NCI-H2107 (cell line): ENCODE results near the gene ZNF488.
"Not testable (repeated sequence)": the region's sequence is repeated elsewhere in the genome, so short reads cannot be mapped to it uniquely, and the experiment has no call there.

Experiments
- DNase-seq: peaks from one replicate; lab custom pipeline; 2025; lab: John Stamatoyannopoulos, UW

The ZNF488 gene

GRCh38 chr10:47384148-47384921, at the start of gene ZNF488:
ZNF488 (minus strand) TSS chr10:47384293; CDS start chr10:47368829, 15,464 bp downstream.
- DNase-seq: no peak

GRCh38 chr10:47425813-47426419, 41.8 kb upstream of the ZNF488 start:
- DNase-seq: no peak

GRCh38 chr10:47424231-47424630, 40.1 kb upstream of the ZNF488 start:
- DNase-seq: no peak

- no peak for DNase-seq
Measured at GRCh38 chr10:47423476-47423875, 39.4 kb upstream of the ZNF488 start.

- DNase-seq: no peak
Measured at GRCh38 chr10:47421057-47421952, 37.2 kb upstream of the ZNF488 start.

- DNase-seq: no peak
Measured at GRCh38 chr10:47420305-47421056, 36.4 kb upstream of the ZNF488 start.

GRCh38 chr10:47419421-47419820, 35.3 kb upstream of the ZNF488 start:
- DNase-seq: no peak

- no peak for DNase-seq
Measured at GRCh38 chr10:47418966-47419365, 34.9 kb upstream of the ZNF488 start.

GRCh38 chr10:47418321-47418720, 34.2 kb upstream of the ZNF488 start:
- DNase-seq: no peak

GRCh38 chr10:47416305-47417218, 32.5 kb upstream of the ZNF488 start:
- not testable (repeated sequence) for DNase-seq

- no peak for DNase-seq
Measured at GRCh38 chr10:47415520-47416304, 31.6 kb upstream of the ZNF488 start.

- DNase-seq: no peak
Measured at GRCh38 chr10:47414752-47415519, 30.8 kb upstream of the ZNF488 start.

GRCh38 chr10:47414227-47414592, 30.1 kb upstream of the ZNF488 start:
- DNase-seq: no peak

GRCh38 chr10:47413531-47414226, 29.6 kb upstream of the ZNF488 start:
- DNase-seq: no peak

- no peak for DNase-seq
Measured at GRCh38 chr10:47412869-47413268, 28.8 kb upstream of the ZNF488 start.

GRCh38 chr10:47412177-47412730, 28.2 kb upstream of the ZNF488 start:
- DNase-seq: no peak

- no peak for DNase-seq
Measured at GRCh38 chr10:47410862-47411261, 26.8 kb upstream of the ZNF488 start.

- DNase-seq: no peak
Measured at GRCh38 chr10:47410271-47410670, 26.2 kb upstream of the ZNF488 start.
